Neural cell (in vitro differentiated cells): Measurements from ENCODE around the gene RNASEL. TPM values are rescaled to one million over a fixed set of nuclear protein-coding genes. Genes with fewer than 3 reads are reported as not detected.
"Not testable (repeated sequence)": the region's sequence is repeated elsewhere in the genome, so short reads cannot be mapped to it uniquely, and the experiment has no call there.

Experiments
- H2AFZ ChIP-seq: fragments of 200-600, 300-800 bp; sonication (generic), shearing (Covaris generic); 2 replicates; pipeline ENCODE4 v1.6.0; 2014; ENCODE audit warnings: low read depth, mild to moderate bottlenecking, antibody characterized with exemption, low read length, moderate library complexity
- H3F3A ChIP-seq: fragments of 200-600 bp; shearing (Covaris generic); 2 replicates; pipeline ENCODE4 v1.6.1; 2016; ENCODE audit warnings: mild to moderate bottlenecking, moderate library complexity, mixed read lengths, antibody characterized with exemption, low read length; ENCODE audit not compliant: insufficient read depth, poor library complexity, severe bottlenecking
- H3K27ac ChIP-seq: fragments of 200-600, 300-800 bp; sonication (generic), shearing (Covaris generic); 2 replicates; pipeline ENCODE4 v1.5.1; 2014; ENCODE audit warnings: mild to moderate bottlenecking, low read length, moderate library complexity
- H3K27me3 ChIP-seq: fragments of 300-800, 200-600 bp; sonication (generic), shearing (Covaris generic); 2 replicates; pipeline ENCODE4 v1.6.0; 2014; ENCODE audit warnings: mild to moderate bottlenecking, low read depth, low read length, moderate library complexity; ENCODE audit not compliant: insufficient read depth
- H3K36me3 ChIP-seq: fragments of 300-800, 200-600 bp; sonication (generic), shearing (Covaris generic); 2 replicates; pipeline ENCODE4 v1.5.1; 2014; ENCODE audit warnings: mild to moderate bottlenecking, antibody characterized with exemption, low read length, moderate library complexity; ENCODE audit not compliant: insufficient read depth
- H3K4me2 ChIP-seq: fragments of 300-800, 200-600 bp; sonication (generic), shearing (Covaris generic); 2 replicates; pipeline ENCODE4 v1.6.0; 2014; ENCODE audit warnings: mild to moderate bottlenecking, low read length
- H3K4me3 ChIP-seq: fragments of 300-800, 200-600 bp; sonication (generic), shearing (Covaris generic); 2 replicates; pipeline ENCODE4 v1.5.1; 2014; ENCODE audit warnings: mild to moderate bottlenecking, low read length, moderate library complexity
- H3K79me2 ChIP-seq: fragments of 200-600 bp; shearing (Covaris generic); replicated peaks from 2 replicates; pipeline ENCODE4 v1.6.0; 2014; ENCODE audit warnings: mild to moderate bottlenecking, low read length, moderate library complexity; ENCODE audit not compliant: insufficient read depth
- H3K9ac ChIP-seq: fragments of 300-800, 200-600 bp; sonication (generic), shearing (Covaris generic); 2 replicates; pipeline ENCODE4 v1.6.1; 2016; ENCODE audit warnings: mild to moderate bottlenecking, low read length, mixed read lengths
- H3K9me2 ChIP-seq: fragments of 200-600 bp; shearing (Covaris generic); 2 replicates; pipeline ENCODE4 v1.6.1; 2016; ENCODE audit warnings: mild to moderate bottlenecking, low read length, mixed read lengths; ENCODE audit not compliant: insufficient read depth
- H3K9me3 ChIP-seq: fragments of 200-600, 300-800 bp; sonication (generic), shearing (Covaris generic); 2 replicates; pipeline ENCODE4 v1.6.1; 2016; ENCODE audit warnings: mild to moderate bottlenecking, mixed run types, low read length, moderate library complexity, mixed read lengths
- H4K20me1 ChIP-seq: fragments of 200-600 bp; shearing (Covaris generic); 2 replicates; pipeline ENCODE4 v1.6.1; 2016; ENCODE audit warnings: mild to moderate bottlenecking, mixed run types; ENCODE audit not compliant: insufficient read depth
- CTCF ChIP-seq: fragments of 450-650 bp; IDR thresholded peaks from 2 replicates; pipeline ENCODE4 v1.5.1; 2014; ENCODE audit warnings: antibody characterized with exemption, mild to moderate bottlenecking, moderate library complexity; ENCODE audit not compliant: poor library complexity, severe bottlenecking
- EP300 ChIP-seq: fragments of 450-650 bp; conservative IDR thresholded peaks from 2 replicates; pipeline ENCODE4 v1.6.1; 2014; ENCODE audit warnings: antibody characterized with exemption, mild to moderate bottlenecking, moderate library complexity; ENCODE audit not compliant: poor library complexity, severe bottlenecking
- EZH2 ChIP-seq: fragments of 200-600, 300-800 bp; shearing (Covaris generic), sonication (generic); IDR thresholded peaks from 2 replicates; pipeline ENCODE4 v1.6.1; 2014; ENCODE audit warnings: antibody characterized with exemption, low read length, borderline replicate concordance, mild to moderate bottlenecking; ENCODE audit not compliant: insufficient read depth, poor library complexity, severe bottlenecking
- MXI1 ChIP-seq: fragments of 450-650 bp; conservative IDR thresholded peaks from 2 replicates; pipeline ENCODE4 v1.6.1; 2014; ENCODE audit warnings: antibody characterized with exemption, mild to moderate bottlenecking; ENCODE audit not compliant: poor library complexity, severe bottlenecking
- POLR2AphosphoS5 ChIP-seq: IDR thresholded peaks from 2 replicates; pipeline ENCODE4 v1.6.1; 2012
- RAD21 ChIP-seq: fragments of 450-650 bp; conservative IDR thresholded peaks from 2 replicates; pipeline ENCODE4 v1.6.1; 2014; ENCODE audit warnings: antibody characterized with exemption, mild to moderate bottlenecking, moderate library complexity
- REST ChIP-seq: IDR thresholded peaks from 2 replicates; pipeline ENCODE4 v1.6.1; 2012; ENCODE audit warnings: borderline replicate concordance
- SMC3 ChIP-seq: fragments of 450-650 bp; conservative IDR thresholded peaks from 2 replicates; pipeline ENCODE4 v1.6.1; 2014; ENCODE audit warnings: antibody characterized with exemption, mild to moderate bottlenecking, moderate library complexity; ENCODE audit not compliant: poor library complexity
- TAF1 ChIP-seq: IDR thresholded peaks from 2 replicates; pipeline ENCODE4 v1.6.1; 2012; ENCODE audit warnings: low read depth
- polyA plus RNA-seq: library from polyadenylated mRNA; depleted of rRNA; stranded (reverse); fragments of >200 nt; gene quantifications from 2 replicates; pipeline ENCODE4 v1.2.3, GENCODE V29; 2014

RNASEL gene
- polyA plus RNA-seq, 1 donor from 2014 or later, result 0.47 TPM

GRCh38 chr1:182533896-182534295 is 55.2 kb downstream of the RNASEL start:
- Histone ChIP-seq H3K4me3 (no peak overlapping the region), H2AFZ (no peak overlapping the region), H3K4me2 (no peak overlapping the region), H4K20me1 (no peaks in the 10 kb centered on the region), H3K36me3 (no peaks in the 10 kb centered on the region), H3K9ac (no peak overlapping the region), H3K27me3 (no peaks in the 10 kb centered on the region), H3K79me2 (no peaks in the 10 kb centered on the region), H3K27ac (no peak overlapping the region), H3K9me2 (no peaks in the 10 kb centered on the region), H3K9me3 (no peaks in the 10 kb centered on the region), H3F3A (no peaks in the 10 kb centered on the region)
- TF ChIP-seq EZH2, result no peak
- TF ChIP-seq REST, result no peak
- no peak for TF ChIP-seq SMC3
- TF ChIP-seq EP300, result no peak
- no peak for TF ChIP-seq TAF1
- no peak for TF ChIP-seq POLR2AphosphoS5
- TF ChIP-seq CTCF, result no peak
- no peak for TF ChIP-seq MXI1
- TF ChIP-seq RAD21, result no peak

GRCh38 chr1:182528206-182528605 is 60.9 kb downstream of the RNASEL start:
- H3K4me2 ChIP-seq, H3K9me3 ChIP-seq, H3K27ac ChIP-seq, H3K4me3 ChIP-seq, H3K9ac ChIP-seq, H3K27me3 ChIP-seq, H4K20me1 ChIP-seq, H3K79me2 ChIP-seq, H3K9me2 ChIP-seq, H2AFZ ChIP-seq, H3K36me3 ChIP-seq, H3F3A ChIP-seq: not testable (repeated sequence)

- no peaks in the 10 kb centered on the region for H3K9me2 ChIP-seq
- no peak overlapping the region for H2AFZ ChIP-seq
- no peak overlapping the region for H3K9ac ChIP-seq
- H3K79me2 ChIP-seq, result no peaks in the 10 kb centered on the region
- no peak overlapping the region for H3K27ac ChIP-seq
- no peaks in the 10 kb centered on the region for H3K27me3 ChIP-seq
- TF ChIP-seq CTCF (no peak), TAF1 (no peak), EZH2 (no peak), REST (no peak), EP300 (no peak), SMC3 (no peak), POLR2AphosphoS5 (no peak), MXI1 (no peak), RAD21 (no peak)
- H3F3A ChIP-seq, result no peaks in the 10 kb centered on the region
- H4K20me1 ChIP-seq, result no peaks in the 10 kb centered on the region
- H3K4me2 ChIP-seq, result no peak overlapping the region
- no peak overlapping the region for H3K4me3 ChIP-seq
- no peaks in the 10 kb centered on the region for H3K9me3 ChIP-seq
- H3K36me3 ChIP-seq, result no peaks in the 10 kb centered on the region
These were observed 61.4 kb downstream of the RNASEL start for GRCh38 chr1:182527680-182528079.
